ENCODE measurements around the gene UBE2G2.

GRCh38 chr21:44724926-44725325, 76.7 kb downstream of the UBE2G2 start:
- TF ChIP-seq EZH2phosphoT487 (IDR thresholded peaks at IDR 0.05; ENCODE audit: insufficient read depth, low read depth): no peak
- no peak for TF ChIP-seq EZH2 (IDR thresholded peaks at IDR 0.05; ENCODE audit: insufficient read depth, poor library complexity, severe bottlenecking)
